GM12892 (cell line): ENCODE results near the gene SARM1.

Experiments
- POLR2A ChIP-seq: IDR thresholded peaks from 2 replicates; pipeline ENCODE4 v1.6.1; 2011; ENCODE audit warnings: low read depth, low read length, control low read depth
- POLR2AphosphoS5 ChIP-seq: IDR thresholded peaks from 2 replicates; pipeline ENCODE4 v1.6.1; 2011; ENCODE audit warnings: low read depth, low read length, control low read depth
- TAF1 ChIP-seq: IDR thresholded peaks from 2 replicates; pipeline ENCODE4 v1.6.1; 2011; ENCODE audit warnings: low read depth, mild to moderate bottlenecking, control low read depth, low read length, borderline replicate concordance

GRCh38 chr17:28381141-28381825 is 9.8 kb downstream of the SARM1 start:
- TF ChIP-seq POLR2AphosphoS5, result no peak
- no peak for TF ChIP-seq POLR2A
- no peak for TF ChIP-seq TAF1
